HEK293 (cell line): ENCODE results near the gene EML1.

Source experiments
- EGR2 ChIP-seq: fragments of 450-650 bp; formaldehyde crosslinking; IDR thresholded peaks from 2 replicates; pipeline ENCODE4 v1.5.1; 2016; ENCODE audit warnings: low read depth, missing biosample characterization, missing genetic modification characterization
- PBX3 ChIP-seq: sonication (generic); formaldehyde crosslinking; IDR thresholded peaks from 2 replicates; pipeline ENCODE4 v1.8.1; 2022; ENCODE audit warnings: mild to moderate bottlenecking, moderate library complexity, missing genetic modification reagents
- PRDM1 ChIP-seq: fragments of 450-650 bp; formaldehyde crosslinking; IDR thresholded peaks from 2 replicates; pipeline ENCODE4; 2016; ENCODE audit warnings: missing biosample characterization, missing genetic modification characterization
- PRDM6 ChIP-seq: fragments of 450-650 bp; formaldehyde crosslinking; IDR thresholded peaks from 2 replicates; pipeline ENCODE4 v1.5.1; 2017; ENCODE audit warnings: missing biosample characterization, missing genetic modification characterization
- RBAK ChIP-seq: fragments of 450-650 bp; formaldehyde crosslinking; IDR thresholded peaks from 2 replicates; pipeline ENCODE4 v1.5.1; 2016; ENCODE audit warnings: missing biosample characterization, missing genetic modification characterization
- REPIN1 ChIP-seq: fragments of 450-650 bp; formaldehyde crosslinking; IDR thresholded peaks from 2 replicates; pipeline ENCODE4 v1.5.1; 2017; ENCODE audit warnings: missing biosample characterization, missing genetic modification characterization, low read depth
- ZBTB10 ChIP-seq: fragments of 450-650 bp; formaldehyde crosslinking; IDR thresholded peaks from 2 replicates; pipeline ENCODE4 v1.5.1; 2016; ENCODE audit warnings: missing biosample characterization, missing genetic modification characterization
- ZBTB7A ChIP-seq: fragments of 450-650 bp; formaldehyde crosslinking; IDR thresholded peaks from 2 replicates; pipeline ENCODE4 v1.5.1; 2016; ENCODE audit warnings: low read depth, missing biosample characterization, missing genetic modification characterization
- ZBTB8A ChIP-seq: fragments of 450-650 bp; formaldehyde crosslinking; IDR thresholded peaks from 2 replicates; pipeline ENCODE4 v1.5.1; 2016; ENCODE audit warnings: missing biosample characterization, missing genetic modification characterization
- ZEB2 ChIP-seq: fragments of 450-650 bp; formaldehyde crosslinking; IDR thresholded peaks from 2 replicates; pipeline ENCODE4 v1.5.1; 2016; ENCODE audit warnings: missing biosample characterization, missing genetic modification characterization
- ZNF169 ChIP-seq: fragments of 450-650 bp; formaldehyde crosslinking; IDR thresholded peaks from 2 replicates; pipeline ENCODE4 v1.5.1; 2016; ENCODE audit warnings: missing biosample characterization, missing genetic modification characterization
- ZNF174 ChIP-seq: fragments of 450-650 bp; formaldehyde crosslinking; IDR thresholded peaks from 2 replicates; pipeline ENCODE4 v1.5.0; 2017; ENCODE audit warnings: missing biosample characterization, mild to moderate bottlenecking, missing genetic modification characterization
- ZNF211 ChIP-seq: fragments of 450-650 bp; formaldehyde crosslinking; IDR thresholded peaks from 2 replicates; pipeline ENCODE4 v1.5.1; 2016; ENCODE audit warnings: low read depth, missing biosample characterization, missing genetic modification characterization
- ZNF223 ChIP-seq: fragments of 450-650 bp; formaldehyde crosslinking; IDR thresholded peaks from 2 replicates; pipeline ENCODE4 v1.5.1; 2016; ENCODE audit warnings: missing biosample characterization, missing genetic modification characterization
- ZNF239 ChIP-seq: fragments of 450-650 bp; formaldehyde crosslinking; IDR thresholded peaks from 2 replicates; pipeline ENCODE4 v1.5.1; 2016; ENCODE audit warnings: missing biosample characterization, missing genetic modification characterization
- ZNF248 ChIP-seq: fragments of 450-650 bp; formaldehyde crosslinking; IDR thresholded peaks from 2 replicates; pipeline ENCODE4 v1.5.1; 2017; ENCODE audit warnings: missing biosample characterization, missing genetic modification characterization
- ZNF302 ChIP-seq: fragments of 450-650 bp; formaldehyde crosslinking; IDR thresholded peaks from 2 replicates; pipeline ENCODE4 v1.5.1; 2016; ENCODE audit warnings: missing biosample characterization, missing genetic modification characterization, low read depth
- ZNF324 ChIP-seq: fragments of 450-650 bp; formaldehyde crosslinking; IDR thresholded peaks from 2 replicates; pipeline ENCODE4 v1.5.1; 2016; ENCODE audit warnings: missing biosample characterization, missing genetic modification characterization
- ZNF341 ChIP-seq: fragments of 450-650 bp; formaldehyde crosslinking; IDR thresholded peaks from 2 replicates; pipeline ENCODE4; 2016; ENCODE audit warnings: low read depth, missing biosample characterization, missing genetic modification characterization
- ZNF510 ChIP-seq: fragments of 450-650 bp; formaldehyde crosslinking; IDR thresholded peaks from 2 replicates; pipeline ENCODE4 v1.5.1; 2018; ENCODE audit warnings: mild to moderate bottlenecking, missing genetic modification characterization, missing biosample characterization; ENCODE audit not compliant: insufficient replicate concordance
- ZNF518A ChIP-seq: fragments of 450-650 bp; formaldehyde crosslinking; conservative IDR thresholded peaks from 2 replicates; pipeline ENCODE4 v1.5.1; 2016; ENCODE audit warnings: low read depth, missing biosample characterization, missing genetic modification characterization
- ZNF530 ChIP-seq: fragments of 450-650 bp; formaldehyde crosslinking; IDR thresholded peaks from 2 replicates; pipeline ENCODE4 v1.5.1; 2016; ENCODE audit warnings: low read depth, missing biosample characterization, missing genetic modification characterization
- ZNF549 ChIP-seq: fragments of 450-650 bp; IDR thresholded peaks from 2 replicates; pipeline ENCODE4 v1.5.1; 2018; ENCODE audit warnings: missing biosample characterization, missing genetic modification characterization, mild to moderate bottlenecking, inconsistent platforms, moderate library complexity
- ZNF561 ChIP-seq: fragments of 450-650 bp; IDR thresholded peaks from 2 replicates; pipeline ENCODE4 v1.5.1; 2018; ENCODE audit warnings: missing biosample characterization, missing genetic modification characterization, borderline replicate concordance
- ZNF580 ChIP-seq: fragments of 450-650 bp; formaldehyde crosslinking; IDR thresholded peaks from 2 replicates; pipeline ENCODE4 v1.5.1; 2016; ENCODE audit warnings: missing biosample characterization, missing genetic modification characterization
- ZNF600 ChIP-seq: fragments of 450-650 bp; formaldehyde crosslinking; IDR thresholded peaks from 2 replicates; pipeline ENCODE4 v1.5.1; 2016; ENCODE audit warnings: missing biosample characterization, missing genetic modification characterization
- ZNF76 ChIP-seq: fragments of 450-650 bp; formaldehyde crosslinking; IDR thresholded peaks from 2 replicates; pipeline ENCODE4; 2016; ENCODE audit warnings: low read depth, missing biosample characterization, missing genetic modification characterization, borderline replicate concordance
- ZNF776 ChIP-seq: fragments of 450-650 bp; formaldehyde crosslinking; IDR thresholded peaks from 2 replicates; pipeline ENCODE4 v1.5.0; 2017; ENCODE audit warnings: missing biosample characterization, missing genetic modification characterization, borderline replicate concordance

Gene EML1

GRCh38 chr14:99971941-99972747 lies 178.9 kb downstream of the EML1 start (continued):
- TF ChIP-seq ZBTB7A (peak; percentile 84), ZNF211 (tag by site-specific recombination) (no peak), ZNF776 (tag by site-specific recombination) (no peak), ZNF510 (tag by site-specific recombination) (no peak), ZEB2 (tag by site-specific recombination) (peak; percentile 58; the same call in 1 of the 2 replicates), ZNF174 (tag by site-specific recombination) (no peak), ZNF76 (tag by site-specific recombination) (0 out of 2 replicates have a peak, but pooled peaks have one; percentile 18), ZNF561 (tag by site-specific recombination) (no peak), PRDM6 (tag by site-specific recombination) (no peak), ZNF223 (tag by site-specific recombination) (no peak), ZNF239 (tag by site-specific recombination) (no peak), ZBTB8A (peak; percentile 94), RBAK (tag by site-specific recombination) (no peak), ZNF169 (no peak), ZNF518A (tag by site-specific recombination) (no peak), PRDM1 (tag by site-specific recombination) (no peak), ZNF580 (tag by site-specific recombination) (no peak), ZNF248 (tag by site-specific recombination) (no peak), ZNF530 (tag by site-specific recombination) (no peak), ZNF341 (tag by site-specific recombination) (peak; percentile 21; the same call in 1 of the 2 replicates), REPIN1 (tag by site-specific recombination) (no peak), PBX3 (CRISPR knock-in tag) (no peak), ZNF549 (no peak), ZNF324 (tag by site-specific recombination) (no peak), ZBTB10 (tag by site-specific recombination) (peak; percentile 51; the same call in 1 of the 2 replicates), EGR2 (0 out of 2 replicates have a peak, but pooled peaks have one; percentile 9), ZNF302 (no peak), ZNF600 (peak; percentile 64)
